Endothelial cell of umbilical vein (primary cell): ENCODE data around the gene SGSM2. TPM values are rescaled to one million over a fixed set of nuclear protein-coding genes. Genes with fewer than 3 reads are reported as not detected.

Experiments
- BruUV-seq: library from RNA; stranded (reverse); fragments of 400-500 nt; replicated peaks from 2 replicates; lab custom pipeline; 2021; lab: Mats Ljungman, UMichigan
- CTCF ChIA-PET: fragments of 300-600, 350-600 bp; sonication (Branson Sonifier 250); formaldehyde crosslinking; loops from one replicate; lab custom pipeline; 2021; ENCODE audit warnings: antibody characterized with exemption, inconsistent platforms; lab: Charles Lee
- POLR2A ChIA-PET: fragments of 300-600, 350-600 bp; sonication (Branson Sonifier 250); formaldehyde crosslinking; loops from one replicate; lab custom pipeline; 2021; ENCODE audit warnings: antibody characterized with exemption, inconsistent platforms; lab: Charles Lee
- DNase-seq: peaks from one replicate; pipeline ENCODE4 v3.0.0-alpha.2; 2011; ENCODE audit warnings: low read depth, low spot score
- FAIRE-seq: peaks from 2 replicates; lab custom pipeline; 2011; peaks lifted over from hg19 to GRCh38; lab: Jason Lieb, UNC
- H2AFZ ChIP-seq: 2 replicates; pipeline ENCODE4 v1.6.0; 2012; ENCODE audit warnings: low read depth, low read length, control low read depth, inconsistent platforms
- H3K27ac ChIP-seq: 2 replicates; pipeline ENCODE4 v1.5.1; 2011; ENCODE audit warnings: low read depth, mild to moderate bottlenecking, control low read depth, low read length, moderate library complexity; ENCODE audit not compliant: insufficient read depth
- H3K27me3 ChIP-seq, 2 experiments: 2 replicates each; pipeline versions ENCODE4 v1.6.0 to v1.6.1; 2011; ENCODE audit warnings: low read length in 2 of 2, mixed read lengths in 1 of 2; ENCODE audit not compliant: control insufficient read depth in 2 of 2, insufficient read depth in 2 of 2
- H3K36me3 ChIP-seq, 2 experiments: 2 replicates in 1 of 2; 3 replicates in 1 of 2; pipeline ENCODE4 v1.5.1; 2011; ENCODE audit warnings: low read length in 2 of 2, mild to moderate bottlenecking in 1 of 2, moderate library complexity in 1 of 2; ENCODE audit not compliant: control insufficient read depth in 2 of 2, insufficient read depth in 2 of 2; ENCODE audit errors: extremely low read depth in 1 of 2
- H3K4me1 ChIP-seq: 3 replicates; pipeline ENCODE4 v1.5.1; 2011; ENCODE audit warnings: mild to moderate bottlenecking, low read length; ENCODE audit not compliant: control insufficient read depth, insufficient read depth; ENCODE audit errors: extremely low read depth
- H3K4me2 ChIP-seq: 2 replicates; pipeline ENCODE4 v1.6.1; 2011; ENCODE audit warnings: low read length, control low read depth, mixed read lengths; ENCODE audit not compliant: insufficient read depth
- H3K4me3 ChIP-seq, 3 experiments: fragments of 200-600 bp in 1 of 3; sonication (generic), shearing (Covaris generic) in 1 of 3; replicated peaks in 1 of 3; 2 replicates each; pipeline ENCODE4 v1.5.1; 2011 to 2016; ENCODE audit warnings: control low read depth in 3 of 3, low read length in 3 of 3, mild to moderate bottlenecking in 2 of 3, inconsistent platforms in 1 of 3, low read depth in 1 of 3, moderate library complexity in 1 of 3; ENCODE audit not compliant: insufficient read depth in 1 of 3
- H3K79me2 ChIP-seq: 2 replicates; pipeline ENCODE4 v1.6.0; 2012; ENCODE audit warnings: low read length, inconsistent platforms; ENCODE audit not compliant: control insufficient read depth, insufficient read depth
- H3K9ac ChIP-seq: replicated peaks from 2 replicates; pipeline ENCODE3; 2011; ENCODE audit warnings: low read length, control low read depth; ENCODE audit not compliant: insufficient read depth; ENCODE audit errors: extremely low read depth
- H3K9me1 ChIP-seq: replicated peaks from 3 replicates; pipeline ENCODE4 v1.6.0; 2011; ENCODE audit warnings: mild to moderate bottlenecking, low read length; ENCODE audit not compliant: control insufficient read depth, insufficient read depth; ENCODE audit errors: extremely low read depth
- H3K9me3 ChIP-seq: replicated peaks from 2 replicates; pipeline ENCODE4 v1.5.1; 2012; ENCODE audit warnings: low read length, inconsistent platforms; ENCODE audit not compliant: control insufficient read depth, insufficient read depth
- H4K20me1 ChIP-seq: replicated peaks from 2 replicates; pipeline ENCODE3; 2011; ENCODE audit warnings: mild to moderate bottlenecking, low read length; ENCODE audit not compliant: control insufficient read depth, insufficient read depth; ENCODE audit errors: extremely low read depth
- EZH2 ChIP-seq: IDR thresholded peaks from 2 replicates; pipeline ENCODE4 v1.6.1; 2012; ENCODE audit warnings: borderline replicate concordance, low read depth, mild to moderate bottlenecking, moderate library complexity, low read length, inconsistent platforms; ENCODE audit not compliant: severe bottlenecking
- FOS ChIP-seq: IDR thresholded peaks from 2 replicates; pipeline ENCODE4 v1.6.1; 2011; ENCODE audit warnings: mild to moderate bottlenecking, low read length, moderate library complexity, borderline replicate concordance; ENCODE audit not compliant: insufficient read depth
- GATA2 ChIP-seq: IDR thresholded peaks from 2 replicates; pipeline ENCODE4 v1.7.0; 2011; ENCODE audit warnings: low read depth, mild to moderate bottlenecking, moderate library complexity, mixed read lengths, low read length; ENCODE audit not compliant: insufficient read length, insufficient read depth
- JUN ChIP-seq: IDR thresholded peaks from 2 replicates; pipeline ENCODE4 v1.6.1; 2011; ENCODE audit warnings: borderline replicate concordance, low read depth; ENCODE audit not compliant: insufficient read length, insufficient read depth
- MAX ChIP-seq: IDR thresholded peaks from 2 replicates; pipeline ENCODE4 v1.6.1; 2011; ENCODE audit not compliant: insufficient read depth, insufficient read length
- MYC ChIP-seq: IDR thresholded peaks from one replicate; pipeline ENCODE4 v1.6.1; 2011; ENCODE audit warnings: mild to moderate bottlenecking, low read depth, low read length
- POLR2A ChIP-seq: IDR thresholded peaks from 2 replicates; pipeline ENCODE4 v1.6.1; 2012; ENCODE audit warnings: low read depth, mild to moderate bottlenecking, control low read depth, low read length
- POLR2AphosphoS5 ChIP-seq: IDR thresholded peaks from 2 replicates; pipeline ENCODE4 v1.6.1; 2012; ENCODE audit warnings: low read depth, mild to moderate bottlenecking, control low read depth, low read length, moderate library complexity; ENCODE audit not compliant: insufficient read depth
- dilution Hi-C: fragments of 300-500 bp; cut with MboI; formaldehyde crosslinking; loops from one replicate; pipeline ENCODE4 v1.15.0; 2019; ENCODE audit warnings: low sequenced_read_pairs; ENCODE audit not compliant: extremely low pct_ligation_motif_present
- intact Hi-C: fragments of 100-400 bp; cut with micrococcal nuclease; formaldehyde crosslinking; loops from one replicate; pipeline ENCODE4 v1.10.0; 2022
- polyA plus RNA-seq, 4 experiments: library from polyadenylated mRNA; depleted of rRNA in 3 of 4; stranded (reverse) in 3 of 4; unstranded in 1 of 4; fragments of >200 nt; gene quantifications; 2 replicates each; pipeline versions ENCODE4 v1.2.1 to v1.2.3, GENCODE V29; 2011 to 2012; ENCODE audit warnings: missing spikeins in 1 of 4
- total RNA-seq: library from RNA; stranded (reverse); gene quantifications from 2 replicates; pipeline ENCODE4 v1.2.3, GENCODE V29; 2021
- TF ChIP-seq, protein P1 (sequence below), 2 donors: IDR thresholded peaks; 1 replicate in 1 of 2; 2 replicates in 1 of 2; pipeline ENCODE4 v1.5.1; 2011; ENCODE audit warnings: low read length in 2 of 2, mild to moderate bottlenecking in 2 of 2, moderate library complexity in 2 of 2, control low read depth in 1 of 2, inconsistent platforms in 1 of 2, low read depth in 1 of 2; ENCODE audit not compliant: insufficient read depth in 1 of 2; ENCODE audit errors: extremely low read depth in 1 of 2

The SGSM2 gene
- total and polyA plus RNA-seq, 2 donors (not counting 3 experiments of a cell fraction or from before 2014, with no cell fraction given) = 61.6 to 94.5 TPM

DNA sequence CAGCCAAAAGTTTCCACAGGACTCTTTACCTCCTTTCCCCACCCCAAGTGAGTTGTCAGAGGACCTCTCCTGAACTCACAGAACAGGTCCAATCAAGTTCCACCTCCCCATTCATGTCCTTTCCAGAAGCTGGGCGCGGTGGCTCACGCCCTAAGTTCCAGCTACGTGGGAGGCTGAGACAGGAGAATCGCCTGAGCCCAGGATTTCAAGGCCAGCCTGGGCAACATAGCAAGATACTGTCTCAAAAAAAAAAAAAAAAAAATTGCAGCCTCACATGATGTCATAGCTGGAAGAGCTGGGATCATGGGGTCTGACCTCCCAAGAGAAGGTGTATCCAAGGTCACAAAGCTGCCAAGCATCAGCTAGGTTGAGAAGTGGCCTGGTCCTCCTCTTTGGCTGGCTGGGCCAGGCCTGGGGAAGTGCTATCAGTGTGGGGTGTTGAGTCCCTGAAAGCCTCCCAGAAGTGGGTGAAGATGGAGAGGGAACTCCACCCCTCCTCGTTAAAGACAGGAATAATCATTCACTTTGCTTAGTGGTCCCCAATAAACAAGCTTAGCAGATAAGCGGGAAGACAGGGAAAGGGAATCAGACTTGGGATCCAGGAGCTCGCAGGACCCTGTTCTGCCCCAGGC is 69.1 kb downstream of the SGSM2 start:
- TF ChIP-seq FOS = no peak
- TF ChIP-seq, protein P1, sequence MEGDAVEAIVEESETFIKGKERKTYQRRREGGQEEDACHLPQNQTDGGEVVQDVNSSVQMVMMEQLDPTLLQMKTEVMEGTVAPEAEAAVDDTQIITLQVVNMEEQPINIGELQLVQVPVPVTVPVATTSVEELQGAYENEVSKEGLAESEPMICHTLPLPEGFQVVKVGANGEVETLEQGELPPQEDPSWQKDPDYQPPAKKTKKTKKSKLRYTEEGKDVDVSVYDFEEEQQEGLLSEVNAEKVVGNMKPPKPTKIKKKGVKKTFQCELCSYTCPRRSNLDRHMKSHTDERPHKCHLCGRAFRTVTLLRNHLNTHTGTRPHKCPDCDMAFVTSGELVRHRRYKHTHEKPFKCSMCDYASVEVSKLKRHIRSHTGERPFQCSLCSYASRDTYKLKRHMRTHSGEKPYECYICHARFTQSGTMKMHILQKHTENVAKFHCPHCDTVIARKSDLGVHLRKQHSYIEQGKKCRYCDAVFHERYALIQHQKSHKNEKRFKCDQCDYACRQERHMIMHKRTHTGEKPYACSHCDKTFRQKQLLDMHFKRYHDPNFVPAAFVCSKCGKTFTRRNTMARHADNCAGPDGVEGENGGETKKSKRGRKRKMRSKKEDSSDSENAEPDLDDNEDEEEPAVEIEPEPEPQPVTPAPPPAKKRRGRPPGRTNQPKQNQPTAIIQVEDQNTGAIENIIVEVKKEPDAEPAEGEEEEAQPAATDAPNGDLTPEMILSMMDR (IDR thresholded peaks at IDR 0.05; ENCODE audit: extremely low read depth in 1 of 2, insufficient read depth in 1 of 2, low read depth in 1 of 2, low read length in 2 of 2) = no peak
- TF ChIP-seq POLR2A = no peak
- no peak for TF ChIP-seq EZH2
- TF ChIP-seq POLR2AphosphoS5 = no peak
- TF ChIP-seq JUN = no peak
- no peak for TF ChIP-seq MYC
- no peak for TF ChIP-seq GATA2
- no peak for TF ChIP-seq MAX
- peak overlapping the region; percentile 12 for H3K9ac ChIP-seq
- peak overlapping the region; percentile 25 for H2AFZ ChIP-seq
- no peaks in the 10 kb centered on the region for H3K79me2 ChIP-seq
- no peaks in the 10 kb centered on the region for H3K27me3 ChIP-seq
- no peaks in the 10 kb centered on the region for H4K20me1 ChIP-seq
- H3K9me3 ChIP-seq = no peaks in the 10 kb centered on the region
- ChIA-PET CTCF (interaction anchor here (0.6 to 2.4 kb wide), 9 partner anchors 10 to 192 kb away, joined by 3 to 53 read pairs (median 3); no protein-coding TSS in a partner anchor), POLR2A (no interaction called here)
- peak overlapping the region; percentile 74 for H3K27ac ChIP-seq
- dilution Hi-C loops = no loop called here
- intact Hi-C loops = no loop called here
- DNase-seq = no peak
- BruUV-seq = TSS peak; percentile 62
- H3K4me1 ChIP-seq = peaks cover 33% of the 10 kb centered on the region
- H3K4me3 ChIP-seq = no peak overlapping the region
- no peaks in the 10 kb centered on the region for H3K9me1 ChIP-seq
- H3K36me3 ChIP-seq = no peaks in the 10 kb centered on the region
- FAIRE-seq = no peak
- no peak overlapping the region for H3K4me2 ChIP-seq
